ENCODE data around the gene TAF4.

- no peak for TF ChIP-seq CTCF (IDR thresholded peaks at IDR 0.05)
- TF ChIP-seq POLR2A (IDR thresholded peaks at IDR 0.05) = no peak
Observed at GRCh38 chr20:62104791-62105345, 39.2 kb upstream of the TAF4 start.
